ENCODE measurements around the gene RNU6-1. TPM values are rescaled to one million over a fixed set of nuclear protein-coding genes. Genes with fewer than 3 reads are reported as not detected.

RNU6-1 gene
- total RNA-seq, 1 experiment from 2014 or later = not detected

DNA sequence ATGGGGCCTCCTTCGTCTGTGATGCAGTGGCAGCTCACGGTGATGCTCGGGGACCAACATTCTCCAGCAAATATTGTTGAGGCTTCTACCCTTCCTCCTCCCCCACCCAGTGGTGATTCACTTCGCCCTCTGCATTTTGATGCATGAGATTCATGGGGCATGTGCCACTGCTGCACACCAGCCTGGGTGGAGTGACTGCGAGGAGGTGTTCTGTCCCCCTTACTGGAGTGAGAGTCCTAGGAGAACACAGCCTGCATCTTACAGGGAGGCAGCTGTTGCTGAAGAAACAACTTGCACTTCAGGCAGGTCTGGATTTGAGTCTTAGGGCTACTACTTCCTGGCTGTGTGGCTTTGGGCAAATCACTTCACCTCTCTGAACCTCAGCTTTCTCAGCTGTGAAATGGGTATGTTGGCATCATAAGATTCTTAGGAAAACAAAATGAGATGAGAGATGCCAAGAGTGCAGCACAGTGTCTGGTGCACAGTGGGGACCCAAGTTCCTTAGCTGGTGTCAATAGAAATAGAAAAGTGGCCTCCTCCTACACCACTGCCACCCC is 24.7 kb downstream of the RNU6-1 start:
- peaks cover 2% of the 10 kb centered on the region; the same call in 1 of the 2 replicates for H3K27me3 ChIP-seq (ENCODE audit: control insufficient read depth, insufficient read depth, low read length)
- TF ChIP-seq, protein P1, sequence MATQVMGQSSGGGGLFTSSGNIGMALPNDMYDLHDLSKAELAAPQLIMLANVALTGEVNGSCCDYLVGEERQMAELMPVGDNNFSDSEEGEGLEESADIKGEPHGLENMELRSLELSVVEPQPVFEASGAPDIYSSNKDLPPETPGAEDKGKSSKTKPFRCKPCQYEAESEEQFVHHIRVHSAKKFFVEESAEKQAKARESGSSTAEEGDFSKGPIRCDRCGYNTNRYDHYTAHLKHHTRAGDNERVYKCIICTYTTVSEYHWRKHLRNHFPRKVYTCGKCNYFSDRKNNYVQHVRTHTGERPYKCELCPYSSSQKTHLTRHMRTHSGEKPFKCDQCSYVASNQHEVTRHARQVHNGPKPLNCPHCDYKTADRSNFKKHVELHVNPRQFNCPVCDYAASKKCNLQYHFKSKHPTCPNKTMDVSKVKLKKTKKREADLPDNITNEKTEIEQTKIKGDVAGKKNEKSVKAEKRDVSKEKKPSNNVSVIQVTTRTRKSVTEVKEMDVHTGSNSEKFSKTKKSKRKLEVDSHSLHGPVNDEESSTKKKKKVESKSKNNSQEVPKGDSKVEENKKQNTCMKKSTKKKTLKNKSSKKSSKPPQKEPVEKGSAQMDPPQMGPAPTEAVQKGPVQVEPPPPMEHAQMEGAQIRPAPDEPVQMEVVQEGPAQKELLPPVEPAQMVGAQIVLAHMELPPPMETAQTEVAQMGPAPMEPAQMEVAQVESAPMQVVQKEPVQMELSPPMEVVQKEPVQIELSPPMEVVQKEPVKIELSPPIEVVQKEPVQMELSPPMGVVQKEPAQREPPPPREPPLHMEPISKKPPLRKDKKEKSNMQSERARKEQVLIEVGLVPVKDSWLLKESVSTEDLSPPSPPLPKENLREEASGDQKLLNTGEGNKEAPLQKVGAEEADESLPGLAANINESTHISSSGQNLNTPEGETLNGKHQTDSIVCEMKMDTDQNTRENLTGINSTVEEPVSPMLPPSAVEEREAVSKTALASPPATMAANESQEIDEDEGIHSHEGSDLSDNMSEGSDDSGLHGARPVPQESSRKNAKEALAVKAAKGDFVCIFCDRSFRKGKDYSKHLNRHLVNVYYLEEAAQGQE (IDR thresholded peaks at IDR 0.05; ENCODE audit: insufficient read depth in 1 of 2, low read depth in 2 of 2, low read length in 1 of 2) = no peak
- TF ChIP-seq TCF7L2 (IDR thresholded peaks at IDR 0.05; ENCODE audit: low read depth, low read length) (no peak), POLR2AphosphoS5 (IDR thresholded peaks at IDR 0.05; ENCODE audit: low read depth, low read length) (no peak), SIN3A (IDR thresholded peaks at IDR 0.05; ENCODE audit: borderline replicate concordance, insufficient read depth, low read depth, low read length) (no peak)
- TF ChIP-seq, protein P2, sequence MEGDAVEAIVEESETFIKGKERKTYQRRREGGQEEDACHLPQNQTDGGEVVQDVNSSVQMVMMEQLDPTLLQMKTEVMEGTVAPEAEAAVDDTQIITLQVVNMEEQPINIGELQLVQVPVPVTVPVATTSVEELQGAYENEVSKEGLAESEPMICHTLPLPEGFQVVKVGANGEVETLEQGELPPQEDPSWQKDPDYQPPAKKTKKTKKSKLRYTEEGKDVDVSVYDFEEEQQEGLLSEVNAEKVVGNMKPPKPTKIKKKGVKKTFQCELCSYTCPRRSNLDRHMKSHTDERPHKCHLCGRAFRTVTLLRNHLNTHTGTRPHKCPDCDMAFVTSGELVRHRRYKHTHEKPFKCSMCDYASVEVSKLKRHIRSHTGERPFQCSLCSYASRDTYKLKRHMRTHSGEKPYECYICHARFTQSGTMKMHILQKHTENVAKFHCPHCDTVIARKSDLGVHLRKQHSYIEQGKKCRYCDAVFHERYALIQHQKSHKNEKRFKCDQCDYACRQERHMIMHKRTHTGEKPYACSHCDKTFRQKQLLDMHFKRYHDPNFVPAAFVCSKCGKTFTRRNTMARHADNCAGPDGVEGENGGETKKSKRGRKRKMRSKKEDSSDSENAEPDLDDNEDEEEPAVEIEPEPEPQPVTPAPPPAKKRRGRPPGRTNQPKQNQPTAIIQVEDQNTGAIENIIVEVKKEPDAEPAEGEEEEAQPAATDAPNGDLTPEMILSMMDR (IDR thresholded peaks at IDR 0.05) = no peak
- ChIA-PET POLR2A (no interaction called here), CTCF (no interaction called here)
- intact Hi-C loops (cut with micrococcal nuclease; ENCODE audit: unreplicated experiment) (no loop called here), in situ Hi-C loops (cut with HindIII; ENCODE audit: low pct_unique_long_range_greater_than_20kb, low sequenced_read_pairs) (no loop called here)
- ATAC-seq (no peak), DNase-seq (ENCODE audit: low read depth, low spot score) (no peak)
- BruUV-seq (replicated peaks) = no TSS peak
- H3K36me3 ChIP-seq (ENCODE audit: control insufficient read depth, insufficient read depth, low read length) = no peaks in the 10 kb centered on the region
- no peak overlapping the region for H3K27ac ChIP-seq (ENCODE audit: low read length)
- H3K4me3 ChIP-seq (ENCODE audit: low read depth in 2 of 2, low read length in 2 of 2) = no peak overlapping the region
- no peaks in the 10 kb centered on the region for H3K4me1 ChIP-seq (ENCODE audit: control insufficient read depth, insufficient read depth, low read length)
- no peaks in the 10 kb centered on the region for H3K9me3 ChIP-seq (ENCODE audit: control insufficient read depth, insufficient read depth, low read depth, low read length)

DNA sequence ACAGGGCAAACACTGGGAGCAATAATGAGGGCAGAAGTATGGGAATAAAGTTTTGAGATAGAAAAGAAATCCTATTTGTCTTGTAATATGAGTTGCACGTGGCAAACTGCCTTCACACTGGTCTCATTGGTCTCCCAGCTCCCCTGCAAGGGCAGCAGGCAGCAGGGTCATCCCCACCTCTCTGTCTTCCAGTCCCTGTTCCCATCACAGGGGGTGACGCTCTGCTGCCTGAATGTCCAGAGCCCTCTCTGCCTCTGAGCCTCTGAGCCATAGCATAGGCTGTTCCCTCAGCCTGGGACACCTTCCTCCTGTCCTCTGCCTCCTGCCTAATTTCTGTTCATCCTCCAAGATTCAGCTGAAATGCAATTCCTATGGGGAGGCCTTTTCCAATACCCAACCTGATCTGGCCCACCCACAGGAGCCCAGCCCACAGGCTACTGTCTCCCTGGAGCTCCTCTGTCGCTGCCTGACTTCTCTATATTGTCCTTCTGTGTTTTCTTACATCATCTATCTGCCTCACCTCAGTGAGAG is 26.7 kb downstream of the RNU6-1 start:
- CTCF ChIA-PET = interaction anchor here (0.6 kb wide), 1 partner anchor 555 kb away, joined by 7 read pairs; no protein-coding TSS in a partner anchor
- in situ Hi-C loops (cut with HindIII; ENCODE audit: low pct_unique_long_range_greater_than_20kb, low sequenced_read_pairs) = no loop called here
- DNase-seq (ENCODE audit: low read depth, low spot score) = no peak
- no TSS peak for BruUV-seq (replicated peaks)
- TF ChIP-seq POLR2AphosphoS5 (IDR thresholded peaks at IDR 0.05; ENCODE audit: low read depth, low read length) = no peak
- TF ChIP-seq, protein P1 (IDR thresholded peaks at IDR 0.05; ENCODE audit: insufficient read depth in 1 of 2, low read depth in 2 of 2, low read length in 1 of 2) = no peak
- TF ChIP-seq, protein P2 (IDR thresholded peaks at IDR 0.05) = no peak
- no peak for TF ChIP-seq SIN3A (IDR thresholded peaks at IDR 0.05; ENCODE audit: borderline replicate concordance, insufficient read depth, low read depth, low read length)
- TF ChIP-seq TCF7L2 (IDR thresholded peaks at IDR 0.05; ENCODE audit: low read depth, low read length) = no peak
- Histone ChIP-seq H3K4me3 (ENCODE audit: low read depth in 2 of 2, low read length in 2 of 2) (no peak overlapping the region), H3K9me3 (ENCODE audit: control insufficient read depth, insufficient read depth, low read depth, low read length) (no peaks in the 10 kb centered on the region), H3K27ac (ENCODE audit: low read length) (no peak overlapping the region), H3K27me3 (ENCODE audit: control insufficient read depth, insufficient read depth, low read length) (peaks cover 2% of the 10 kb centered on the region; the same call in 1 of the 2 replicates), H3K4me1 (ENCODE audit: control insufficient read depth, insufficient read depth, low read length) (no peaks in the 10 kb centered on the region), H3K36me3 (ENCODE audit: control insufficient read depth, insufficient read depth, low read length) (no peaks in the 10 kb centered on the region)
- POLR2A ChIA-PET = no interaction called here
- peak; percentile 33; the same call in 1 of the 2 replicates for ATAC-seq
- intact Hi-C loops (cut with micrococcal nuclease; ENCODE audit: unreplicated experiment) = no loop called here
